Measurements from ENCODE around the gene TBC1D32.
"Not testable (repeated sequence)": the region's sequence is repeated elsewhere in the genome, so short reads cannot be mapped to it uniquely, and the experiment has no call there.

TBC1D32 gene

GRCh38 chr6:121210943-121211342, 123.3 kb downstream of the TBC1D32 start:
- in situ Hi-C loops (cut with MboI; ENCODE audit: low pct_unique_long_range_greater_than_20kb, low sequenced_read_pairs, unreplicated experiment), result no loop called here
- no peak for TF ChIP-seq CTCF (IDR thresholded peaks at IDR 0.05; ENCODE audit: extremely low read depth, insufficient read depth, missing control alignments)
- DNase-seq (ENCODE audit: low spot score), result no peak

GRCh38 chr6:121205569-121205968, 128.7 kb downstream of the TBC1D32 start:
- no peak for TF ChIP-seq CTCF (IDR thresholded peaks at IDR 0.05; ENCODE audit: extremely low read depth, insufficient read depth, missing control alignments)
- in situ Hi-C loops (cut with MboI; ENCODE audit: low pct_unique_long_range_greater_than_20kb, low sequenced_read_pairs, unreplicated experiment), result no loop called here
- no peak for DNase-seq (ENCODE audit: low spot score)

DNA sequence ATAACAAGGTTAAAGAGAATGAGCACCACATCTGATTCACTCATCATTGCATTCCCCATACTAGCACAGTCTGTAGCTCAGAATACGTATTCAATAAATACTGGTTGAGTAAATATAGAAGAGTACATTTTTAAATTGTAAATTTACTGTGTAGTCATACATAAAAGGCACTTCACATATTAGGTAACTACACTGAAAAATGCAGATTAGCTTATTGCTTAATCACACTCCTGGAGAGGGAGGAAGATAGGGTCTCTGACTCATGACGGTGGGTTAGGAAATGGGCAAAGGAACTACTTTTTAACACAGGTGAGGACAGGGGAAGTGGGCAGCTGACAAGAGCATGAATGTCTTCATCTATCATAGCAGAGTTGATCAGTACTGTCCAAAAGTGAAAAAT, 133.2 kb downstream of the TBC1D32 start:
- TF ChIP-seq CTCF (IDR thresholded peaks at IDR 0.05; ENCODE audit: extremely low read depth, insufficient read depth, missing control alignments), result no peak
- no peak for DNase-seq (ENCODE audit: low spot score)
- in situ Hi-C loops (cut with MboI; ENCODE audit: low pct_unique_long_range_greater_than_20kb, low sequenced_read_pairs, unreplicated experiment), result no loop called here

GRCh38 chr6:121196042-121196441, 138.2 kb downstream of the TBC1D32 start:
- DNase-seq (ENCODE audit: low spot score); in situ Hi-C loops (cut with MboI; ENCODE audit: low pct_unique_long_range_greater_than_20kb, low sequenced_read_pairs, unreplicated experiment): not testable (repeated sequence)

DNA sequence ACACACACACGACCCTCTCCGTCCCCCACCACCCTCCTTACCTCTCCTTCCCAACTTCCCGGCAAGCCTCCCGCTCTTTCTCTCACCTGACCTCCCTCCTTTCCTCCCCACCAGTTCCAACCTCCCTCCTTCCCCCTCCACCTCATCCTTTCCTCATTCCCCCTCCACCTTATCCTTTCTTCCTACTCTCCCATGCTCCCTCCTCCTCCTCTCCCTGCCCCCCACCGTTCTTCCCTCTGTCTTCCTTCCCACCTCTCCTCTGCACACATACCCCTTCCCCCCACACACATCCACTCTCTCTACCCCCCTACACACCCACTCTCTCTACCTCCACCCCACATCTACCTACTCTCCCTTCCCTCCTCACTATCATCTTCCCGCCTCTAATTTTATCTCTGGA, 144.2 kb downstream of the TBC1D32 start:
- no peak for TF ChIP-seq CTCF (IDR thresholded peaks at IDR 0.05; ENCODE audit: extremely low read depth, insufficient read depth, missing control alignments)
- no peak for DNase-seq (ENCODE audit: low spot score)
- in situ Hi-C loops (cut with MboI; ENCODE audit: low pct_unique_long_range_greater_than_20kb, low sequenced_read_pairs, unreplicated experiment), result no loop called here

DNA sequence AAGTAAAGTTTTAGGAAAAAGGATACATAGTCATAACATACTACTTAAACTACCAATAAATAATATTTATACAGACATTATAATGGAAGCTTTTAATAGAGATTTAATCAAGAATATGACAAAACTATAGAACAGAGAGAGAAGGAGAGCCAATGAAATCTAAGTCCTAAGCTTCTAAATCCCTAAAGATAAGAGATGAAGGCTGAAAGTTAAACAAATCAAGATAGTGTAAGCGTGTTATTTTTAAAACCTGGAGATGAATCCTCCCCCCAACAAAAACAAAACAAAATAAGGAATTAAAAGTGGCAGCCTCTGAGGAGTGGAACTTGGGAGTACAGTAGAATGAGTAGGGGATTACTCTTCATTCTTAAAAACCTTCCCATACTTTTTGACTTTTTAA, 145.9 kb downstream of the TBC1D32 start:
- no peak for TF ChIP-seq CTCF (IDR thresholded peaks at IDR 0.05; ENCODE audit: extremely low read depth, insufficient read depth, missing control alignments)
- in situ Hi-C loops (cut with MboI; ENCODE audit: low pct_unique_long_range_greater_than_20kb, low sequenced_read_pairs, unreplicated experiment), result no loop called here
- DNase-seq (ENCODE audit: low spot score), result no peak

- no peak for DNase-seq (ENCODE audit: low spot score)
- no peak for TF ChIP-seq CTCF (IDR thresholded peaks at IDR 0.05; ENCODE audit: extremely low read depth, insufficient read depth, missing control alignments)
- in situ Hi-C loops (cut with MboI; ENCODE audit: low pct_unique_long_range_greater_than_20kb, low sequenced_read_pairs, unreplicated experiment), result no loop called here
Measured at GRCh38 chr6:121187833-121188200, 146.5 kb downstream of the TBC1D32 start.

Data from GM13977 (cell line).